Measurements from ENCODE around the gene ALKBH4.
"Not testable (repeated sequence)": the region's sequence is repeated elsewhere in the genome, so short reads cannot be mapped to it uniquely, and the experiment has no call there.

Gene ALKBH4

GRCh38 chr7:102464577-102465280 lies at the start of gene ALKBH4, which contains the start of gene LRWD1:
Gene ALKBH4, minus strand, starts transcription at chr7:102464863. Its CDS starts 27 bp downstream, at chr7:102464836.
Gene LRWD1, plus strand, starts transcription at chr7:102464984. Its CDS starts 97 bp downstream, at chr7:102465081.
- peak; percentile 29; the same call in 1 of the 2 replicates for TF ChIP-seq CTCF (IDR thresholded peaks at IDR 0.05; ENCODE audit: low read depth, low read length)
- peak within 1 kb of the TSS; percentile 91 for H3K4me3 ChIP-seq (ENCODE audit: low read depth, low read length)

GRCh38 chr7:102512642-102513221 lies 48.1 kb upstream of the ALKBH4 start:
- H3K27ac ChIP-seq; H3K9me3 ChIP-seq (ENCODE audit: severe bottlenecking); H3K27me3 ChIP-seq (ENCODE audit: insufficient read depth, low read depth, severe bottlenecking); H3K36me3 ChIP-seq: not testable (repeated sequence)
- H3K4me3 ChIP-seq (ENCODE audit: low read depth, low read length): peak overlapping the region; percentile 8
- peak; percentile 70 for DNase-seq

More at GRCh38 chr7:102464577-102465280, at the start of gene ALKBH4, which contains the start of gene LRWD1:
- peaks cover 23% of the 10 kb centered on the region for H3K36me3 ChIP-seq
- no peaks in the 10 kb centered on the region for H3K9me3 ChIP-seq (ENCODE audit: severe bottlenecking)
- H3K27me3 ChIP-seq (ENCODE audit: insufficient read depth, low read depth, severe bottlenecking): no peaks in the 10 kb centered on the region
- peak within 1 kb of the TSS; percentile 79 for H3K27ac ChIP-seq
- DNase-seq: peak; percentile 94

GRCh38 chr7:102511860-102512522 lies 47.3 kb upstream of the ALKBH4 start:
- not testable (repeated sequence) for DNase-seq; H3K4me3 ChIP-seq (ENCODE audit: low read depth, low read length); H3K36me3 ChIP-seq; H3K27ac ChIP-seq; H3K9me3 ChIP-seq (ENCODE audit: severe bottlenecking); H3K27me3 ChIP-seq (ENCODE audit: insufficient read depth, low read depth, severe bottlenecking)

GRCh38 chr7:102510575-102510974 lies 45.9 kb upstream of the ALKBH4 start:
- H3K4me3 ChIP-seq (ENCODE audit: low read depth, low read length); H3K36me3 ChIP-seq; H3K9me3 ChIP-seq (ENCODE audit: severe bottlenecking); H3K27me3 ChIP-seq (ENCODE audit: insufficient read depth, low read depth, severe bottlenecking); H3K27ac ChIP-seq; DNase-seq: not testable (repeated sequence)

- H3K27me3 ChIP-seq (ENCODE audit: insufficient read depth, low read depth, severe bottlenecking); H3K36me3 ChIP-seq; H3K4me3 ChIP-seq (ENCODE audit: low read depth, low read length); DNase-seq; H3K27ac ChIP-seq; H3K9me3 ChIP-seq (ENCODE audit: severe bottlenecking): not testable (repeated sequence)
These were observed 42.9 kb upstream of the ALKBH4 start for GRCh38 chr7:102507410-102508088.

- DNase-seq; H3K36me3 ChIP-seq; H3K9me3 ChIP-seq (ENCODE audit: severe bottlenecking); H3K4me3 ChIP-seq (ENCODE audit: low read depth, low read length); H3K27ac ChIP-seq; H3K27me3 ChIP-seq (ENCODE audit: insufficient read depth, low read depth, severe bottlenecking): not testable (repeated sequence)
These were observed 40.9 kb upstream of the ALKBH4 start for GRCh38 chr7:102505298-102506185.

GRCh38 chr7:102503141-102503540 lies 38.5 kb upstream of the ALKBH4 start:
- not testable (repeated sequence) for H3K4me3 ChIP-seq (ENCODE audit: low read depth, low read length); H3K27me3 ChIP-seq (ENCODE audit: insufficient read depth, low read depth, severe bottlenecking); H3K36me3 ChIP-seq; H3K27ac ChIP-seq; H3K9me3 ChIP-seq (ENCODE audit: severe bottlenecking); DNase-seq

GRCh38 chr7:102498321-102498720 lies 33.7 kb upstream of the ALKBH4 start:
- not testable (repeated sequence) for DNase-seq; H3K36me3 ChIP-seq; H3K27ac ChIP-seq; H3K27me3 ChIP-seq (ENCODE audit: insufficient read depth, low read depth, severe bottlenecking); H3K4me3 ChIP-seq (ENCODE audit: low read depth, low read length); H3K9me3 ChIP-seq (ENCODE audit: severe bottlenecking)

- H3K36me3 ChIP-seq; DNase-seq; H3K27ac ChIP-seq; H3K9me3 ChIP-seq (ENCODE audit: severe bottlenecking); H3K4me3 ChIP-seq (ENCODE audit: low read depth, low read length); H3K27me3 ChIP-seq (ENCODE audit: insufficient read depth, low read depth, severe bottlenecking): not testable (repeated sequence)
These were observed 32.6 kb upstream of the ALKBH4 start for GRCh38 chr7:102497308-102497707.

GRCh38 chr7:102496861-102497260 lies 32.2 kb upstream of the ALKBH4 start:
- H3K9me3 ChIP-seq (ENCODE audit: severe bottlenecking); H3K27ac ChIP-seq; H3K36me3 ChIP-seq; DNase-seq; H3K27me3 ChIP-seq (ENCODE audit: insufficient read depth, low read depth, severe bottlenecking); H3K4me3 ChIP-seq (ENCODE audit: low read depth, low read length): not testable (repeated sequence)

GRCh38 chr7:102494473-102495149 lies 29.9 kb upstream of the ALKBH4 start:
- not testable (repeated sequence) for H3K27ac ChIP-seq; DNase-seq; H3K4me3 ChIP-seq (ENCODE audit: low read depth, low read length); H3K36me3 ChIP-seq; H3K27me3 ChIP-seq (ENCODE audit: insufficient read depth, low read depth, severe bottlenecking); H3K9me3 ChIP-seq (ENCODE audit: severe bottlenecking)

GRCh38 chr7:102494026-102494425 lies 29.4 kb upstream of the ALKBH4 start:
- H3K27me3 ChIP-seq (ENCODE audit: insufficient read depth, low read depth, severe bottlenecking); H3K4me3 ChIP-seq (ENCODE audit: low read depth, low read length); H3K27ac ChIP-seq; H3K36me3 ChIP-seq; DNase-seq; H3K9me3 ChIP-seq (ENCODE audit: severe bottlenecking): not testable (repeated sequence)
